ENCODE data around the gene RELN.

RELN gene

GRCh38 chr7:103613655-103614642, 375.5 kb downstream of the RELN start:
- DNase-seq: peak; percentile 17

GRCh38 chr7:103609778-103610177, 379.7 kb downstream of the RELN start:
- no peak for DNase-seq

DNA sequence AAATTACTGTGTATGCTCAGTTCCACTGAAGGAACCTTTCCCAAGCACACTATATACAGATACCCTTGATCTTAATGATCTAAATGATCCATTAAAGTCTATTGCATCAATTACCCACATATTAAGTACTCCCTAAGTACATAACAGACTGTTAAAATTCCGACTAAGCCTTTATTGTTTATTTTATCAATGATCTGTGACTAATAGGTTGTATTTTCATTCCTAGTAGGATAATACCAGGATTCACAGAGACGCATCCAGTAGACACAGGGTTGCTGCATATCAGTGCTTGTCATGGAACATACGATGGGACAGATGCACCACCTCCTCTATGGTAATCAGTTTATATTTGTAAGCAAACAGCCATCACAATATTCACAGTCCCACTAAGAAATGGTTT, 383.8 kb downstream of the RELN start:
- DNase-seq: no peak

DNA sequence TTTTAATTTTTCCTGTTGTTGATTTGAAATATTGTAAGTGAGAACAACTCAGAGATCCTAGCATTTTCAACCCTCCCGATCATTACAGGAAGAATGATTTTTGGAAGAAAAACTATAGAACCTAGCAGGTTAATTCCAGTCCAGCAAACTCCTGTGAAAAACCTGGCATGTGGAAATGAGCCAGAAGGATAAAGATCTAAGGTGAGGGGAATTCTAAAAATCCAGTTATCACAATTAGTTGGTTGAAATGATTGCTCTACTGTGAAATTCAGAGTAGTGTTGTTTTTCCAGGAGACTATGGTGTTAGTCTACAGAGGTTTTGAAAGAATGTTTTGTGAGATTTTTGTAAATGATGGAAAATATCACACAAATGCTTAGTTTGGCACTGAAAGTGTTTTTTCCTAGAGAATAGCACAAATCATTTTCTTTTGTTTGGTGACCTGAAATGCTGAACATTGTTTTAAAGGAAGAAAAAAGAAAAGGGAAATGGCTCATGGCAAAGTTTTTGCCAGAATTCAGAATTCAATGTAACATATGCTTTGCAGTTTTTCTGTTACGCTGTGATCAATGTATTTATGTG, 391.0 kb downstream of the RELN start:
- DNase-seq: no peak

DNA sequence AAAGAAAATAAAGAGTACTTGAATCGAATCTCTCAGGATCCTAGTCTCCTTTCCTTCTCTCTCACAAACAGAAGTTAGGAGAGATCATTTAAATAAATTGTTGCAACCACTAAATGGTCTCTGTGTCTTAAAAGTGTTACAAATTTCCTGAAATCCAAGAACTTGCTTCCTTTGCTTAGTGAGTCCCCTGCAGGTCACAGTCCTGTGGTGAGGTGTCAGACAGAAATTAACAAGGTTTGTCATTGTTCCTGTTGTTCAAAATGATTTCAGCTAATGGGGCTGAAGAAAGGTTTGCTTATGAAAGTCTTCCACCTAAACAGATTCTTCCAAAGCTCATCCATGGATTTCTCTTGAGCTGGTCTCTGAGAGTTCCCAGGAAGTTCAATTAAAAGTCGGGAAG, 391.9 kb downstream of the RELN start:
- no peak for DNase-seq

DNA sequence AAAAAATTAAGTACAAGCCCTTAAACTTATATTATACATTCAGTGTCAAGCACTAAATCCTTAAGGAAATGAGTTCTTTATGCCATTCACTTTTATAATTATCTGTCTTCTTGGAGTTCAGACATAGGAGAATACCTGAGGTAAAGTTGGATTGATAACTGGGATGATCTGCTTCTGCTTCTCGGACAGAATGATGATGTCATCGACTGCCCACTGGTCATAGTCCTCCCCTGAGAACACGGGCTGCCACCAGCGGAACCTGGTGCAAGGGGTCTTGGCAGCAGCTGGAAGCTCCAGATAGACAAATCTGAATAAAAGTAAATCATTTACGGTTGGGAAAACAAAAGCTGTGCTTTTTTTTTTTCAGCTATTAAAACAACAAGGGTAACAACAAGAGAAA, 395.3 kb downstream of the RELN start:
- DNase-seq: no peak

DNA sequence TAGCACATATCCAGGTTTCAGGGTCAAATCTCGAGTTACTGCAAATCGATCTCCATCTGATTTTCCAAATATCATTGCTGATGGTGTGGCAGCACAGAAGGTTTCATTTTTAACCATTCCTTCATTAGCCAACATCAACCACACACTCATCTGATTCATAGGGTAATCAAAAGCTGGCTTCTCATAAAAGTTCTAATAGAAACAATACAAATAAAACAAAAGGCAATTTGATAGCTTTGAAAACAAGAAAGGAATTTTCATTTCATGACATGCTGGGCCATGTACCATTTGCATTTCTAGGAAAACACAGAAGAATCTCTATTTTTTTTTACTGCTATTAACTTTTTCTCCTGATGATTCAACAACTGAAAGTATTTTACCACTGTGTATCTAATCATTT, 395.8 kb downstream of the RELN start:
- no peak for DNase-seq

DNA sequence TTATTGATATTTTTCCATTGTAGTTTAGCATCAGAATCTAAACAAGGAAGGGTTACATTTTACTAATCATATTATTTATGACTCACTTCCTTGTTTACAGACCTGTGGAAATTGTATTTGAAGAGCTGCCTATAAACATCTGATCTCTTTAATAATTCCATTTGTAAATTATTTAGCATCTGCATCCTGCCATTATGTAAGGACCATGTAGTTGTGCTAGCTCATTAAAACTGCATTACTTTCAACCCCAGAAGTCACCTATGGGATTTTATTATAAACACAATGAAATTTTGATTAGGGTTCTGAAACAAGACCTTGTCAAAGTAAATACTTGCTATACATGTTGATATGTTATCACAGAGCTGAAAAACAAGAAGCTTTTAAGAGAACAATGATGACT, 396.6 kb downstream of the RELN start:
- no peak for DNase-seq

DNA sequence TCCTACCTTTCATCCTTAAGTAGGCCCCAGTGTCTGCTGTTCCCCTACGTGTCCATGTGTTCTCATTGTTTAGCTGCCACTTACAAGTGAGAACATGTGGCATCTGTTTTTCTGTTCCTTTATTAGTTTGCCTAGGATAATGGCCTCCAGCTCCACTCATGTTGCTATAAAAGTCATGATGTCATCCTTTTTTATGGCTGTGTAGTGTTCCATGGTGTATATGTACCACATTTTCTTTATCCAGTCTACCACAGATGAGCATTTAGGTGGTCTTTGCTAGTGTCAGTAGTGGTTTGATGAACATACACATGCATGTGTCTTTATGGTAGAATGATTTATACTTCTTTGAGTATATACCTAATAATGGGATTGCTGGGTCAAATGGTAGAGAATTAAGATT, 397.3 kb downstream of the RELN start:
- no peak for DNase-seq

DNA sequence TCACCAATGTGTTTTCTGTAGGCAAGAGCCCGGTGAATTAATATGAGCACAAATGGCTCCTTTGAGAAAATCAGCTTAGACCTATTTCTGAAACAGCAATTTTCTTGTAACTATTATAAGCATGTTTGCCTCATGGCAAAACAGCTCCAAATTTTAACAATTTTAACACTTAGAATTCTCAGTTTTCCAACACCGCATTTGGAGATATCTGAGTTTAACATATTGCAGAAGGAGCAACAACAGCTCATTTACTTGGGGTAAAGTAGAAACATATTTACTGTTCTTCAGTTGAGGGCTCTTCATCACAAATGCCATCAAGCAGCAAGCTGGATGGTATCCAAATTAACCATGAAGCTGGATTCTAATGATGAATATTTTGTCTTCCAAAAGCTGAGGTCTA, 409.4 kb downstream of the RELN start:
- DNase-seq: no peak

DNA sequence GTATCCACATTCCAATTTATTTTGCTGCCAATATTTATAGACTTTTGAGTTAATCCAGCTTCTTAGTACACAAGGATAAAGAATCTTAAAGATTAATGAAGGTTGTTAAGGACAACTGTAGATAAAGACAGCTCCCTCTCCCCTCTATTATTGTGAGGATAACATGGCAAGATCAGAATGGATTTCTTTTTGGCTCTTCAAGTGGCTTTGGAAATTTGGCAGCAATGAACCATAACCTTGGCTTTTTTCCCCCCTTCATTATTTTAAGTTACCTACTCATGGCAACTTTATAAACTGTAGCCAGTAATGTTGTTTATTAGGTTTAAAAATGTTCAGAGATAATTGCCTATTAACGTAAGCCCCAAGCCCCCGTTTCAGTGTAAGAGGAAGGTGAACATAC, 412.4 kb downstream of the RELN start:
- no peak for DNase-seq

GRCh38 chr7:103576641-103577040, 412.8 kb downstream of the RELN start:
- DNase-seq: no peak

- no peak for DNase-seq
Observed at GRCh38 chr7:103574576-103574975, 414.9 kb downstream of the RELN start.

DNA sequence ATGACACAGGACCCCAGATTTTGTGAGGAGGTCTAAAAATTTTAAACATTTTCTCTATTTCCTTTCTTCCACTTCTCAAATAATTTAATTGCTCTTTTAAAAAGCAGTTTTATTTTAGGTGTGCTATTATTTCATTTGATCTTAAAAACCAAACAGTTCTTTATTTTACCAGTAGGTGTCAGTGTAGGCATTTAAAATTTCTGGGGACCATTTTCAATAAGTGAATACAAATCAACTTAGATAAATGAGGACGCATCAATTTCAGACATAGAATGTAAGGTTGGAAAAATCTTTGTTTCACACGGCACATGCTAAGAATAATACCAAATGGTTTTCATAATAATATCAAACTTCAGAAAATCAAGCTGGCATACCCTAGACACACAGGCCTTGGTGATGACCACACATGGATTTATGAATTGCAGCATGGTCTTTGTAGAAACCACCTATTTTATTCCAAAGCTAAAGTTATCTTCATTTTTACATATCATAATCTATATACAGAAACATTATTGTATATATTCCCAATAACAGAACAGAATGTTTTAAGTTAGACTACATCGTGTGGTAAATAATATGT, 415.9 kb downstream of the RELN start:
- DNase-seq: peak; percentile 54

DNA sequence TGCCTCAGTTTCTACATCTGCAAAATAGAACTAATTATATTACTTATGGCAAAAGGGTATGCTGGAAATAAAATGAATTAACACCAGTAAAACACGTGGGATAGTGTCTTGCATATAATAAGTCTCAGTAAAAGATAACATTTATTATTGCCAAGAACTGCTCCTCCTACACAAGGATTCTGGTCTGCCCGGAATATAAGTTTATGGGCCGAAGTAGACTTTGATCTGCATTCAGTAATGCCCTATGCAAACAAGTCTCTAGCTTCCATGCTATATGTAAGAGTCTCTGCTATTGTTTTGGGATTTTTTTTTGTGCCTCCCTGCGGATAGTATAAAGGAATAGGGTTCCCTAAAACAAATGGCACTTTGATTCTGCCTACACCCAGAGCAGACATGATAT, 417.9 kb downstream of the RELN start:
- DNase-seq: no peak

DNA sequence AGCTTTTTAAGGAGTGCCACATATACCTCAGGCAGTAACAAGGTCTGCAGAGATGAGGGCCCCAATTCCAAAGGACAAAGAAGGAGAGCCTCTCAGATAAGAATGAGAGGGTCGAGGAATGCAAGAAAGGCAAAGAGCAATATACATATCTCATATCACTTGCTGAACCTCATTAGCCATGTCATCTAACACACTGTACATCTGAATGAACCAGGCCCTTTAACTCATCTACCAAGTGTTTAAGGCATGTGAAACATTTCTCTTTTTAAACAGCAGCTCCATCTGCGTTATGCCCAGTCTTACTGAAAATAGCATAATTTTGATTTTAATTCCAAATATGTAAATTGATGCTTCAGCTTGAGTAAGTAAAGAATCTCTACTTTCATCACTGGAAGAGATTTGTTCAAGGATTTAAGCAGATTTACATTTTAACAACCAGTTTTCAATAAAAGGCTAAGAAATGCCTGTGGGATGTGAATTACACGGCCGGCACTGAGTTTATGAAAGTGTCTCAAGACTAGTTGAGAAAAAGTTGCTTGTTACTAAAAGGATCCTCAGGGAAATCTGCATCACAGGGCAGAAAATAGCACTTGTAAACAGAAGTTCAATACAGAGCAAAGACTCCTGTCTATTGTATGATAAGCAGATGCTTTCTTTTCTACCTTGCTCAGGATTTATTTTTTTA, 419.7 kb downstream of the RELN start:
- no peak for DNase-seq

- DNase-seq: no peak
Observed at GRCh38 chr7:103564416-103564815, 425.0 kb downstream of the RELN start.

GRCh38 chr7:103560136-103560535, 429.3 kb downstream of the RELN start:
- no peak for DNase-seq

DNA sequence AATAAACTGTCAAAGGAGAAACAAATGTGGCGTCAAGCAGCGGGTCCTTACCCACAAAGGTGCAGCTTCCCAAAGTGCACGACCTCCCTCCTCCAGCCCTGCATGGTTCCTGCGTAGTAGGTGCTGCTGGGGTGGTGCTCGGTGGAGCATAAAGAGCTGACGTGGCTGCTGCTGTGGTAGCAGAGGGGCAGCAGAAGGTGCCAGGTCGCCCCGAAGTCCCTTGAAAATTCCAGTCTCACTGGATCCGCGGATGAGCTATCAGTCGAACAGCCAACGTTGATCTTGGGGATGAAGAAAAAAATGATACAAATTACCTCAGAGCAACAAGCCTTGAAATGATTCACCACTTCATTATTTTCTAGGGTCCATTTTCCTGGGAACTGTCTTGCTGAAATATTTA, 438.4 kb downstream of the RELN start:
- no peak for DNase-seq

DNA sequence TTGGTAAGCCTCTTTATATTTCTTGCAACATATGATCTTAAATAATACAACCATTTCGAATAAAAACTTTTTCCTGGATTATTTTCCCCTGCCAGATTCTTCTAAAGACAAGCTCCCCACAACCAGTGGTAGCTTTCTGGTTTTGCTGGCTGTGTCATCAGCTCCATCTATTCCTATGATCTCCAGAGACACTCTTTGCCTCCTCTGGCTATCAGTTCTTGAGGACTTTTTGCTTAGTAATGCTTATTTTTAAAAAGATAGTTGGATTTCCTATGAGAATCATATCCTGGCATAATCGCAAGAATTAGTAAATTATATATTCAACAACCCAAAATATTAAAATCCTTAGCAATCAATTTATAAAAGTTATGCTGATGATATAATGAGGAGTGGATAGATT, 439.7 kb downstream of the RELN start:
- no peak for DNase-seq

- no peak for DNase-seq
Observed at GRCh38 chr7:103547451-103548284, 441.8 kb downstream of the RELN start.

DNA sequence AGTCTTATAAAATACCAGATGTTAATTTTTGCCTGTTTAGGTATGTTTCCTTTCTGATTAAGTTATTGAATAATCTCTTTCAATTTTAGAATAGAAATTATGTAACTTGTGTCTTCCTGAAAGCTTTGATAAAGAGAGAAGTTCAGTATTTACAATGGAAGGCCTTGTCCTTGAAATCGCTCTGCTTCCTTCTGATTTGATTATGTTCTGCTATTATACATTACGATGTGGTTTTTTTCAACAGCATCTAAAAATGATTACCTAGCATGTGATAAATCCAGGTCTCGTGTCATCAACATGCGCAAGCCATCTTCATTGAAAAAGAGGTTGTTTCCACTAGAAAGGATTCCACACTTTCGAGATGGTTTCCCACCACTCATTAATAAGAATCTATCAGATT, 447.0 kb downstream of the RELN start:
- no peak for DNase-seq

- no peak for DNase-seq
Observed at GRCh38 chr7:103541947-103542346, 447.5 kb downstream of the RELN start.
